K562 treated with DMSO at 1 percent for 12 hours (cell line): ENCODE results near the gene DMXL2. TPM values are rescaled to one million over a fixed set of nuclear protein-coding genes. Genes with fewer than 3 reads are reported as not detected.

ENCODE experiments used
- total RNA-seq: library from RNA; unstranded; fragments of 300-600 nt; gene quantifications from 2 replicates; pipeline ENCODE4 v1.2.3, GENCODE V29; 2022; ENCODE audit not compliant: insufficient read depth

The DMXL2 gene
- total RNA-seq: 16.3 and 72.6 TPM in 2 replicates

DNA sequence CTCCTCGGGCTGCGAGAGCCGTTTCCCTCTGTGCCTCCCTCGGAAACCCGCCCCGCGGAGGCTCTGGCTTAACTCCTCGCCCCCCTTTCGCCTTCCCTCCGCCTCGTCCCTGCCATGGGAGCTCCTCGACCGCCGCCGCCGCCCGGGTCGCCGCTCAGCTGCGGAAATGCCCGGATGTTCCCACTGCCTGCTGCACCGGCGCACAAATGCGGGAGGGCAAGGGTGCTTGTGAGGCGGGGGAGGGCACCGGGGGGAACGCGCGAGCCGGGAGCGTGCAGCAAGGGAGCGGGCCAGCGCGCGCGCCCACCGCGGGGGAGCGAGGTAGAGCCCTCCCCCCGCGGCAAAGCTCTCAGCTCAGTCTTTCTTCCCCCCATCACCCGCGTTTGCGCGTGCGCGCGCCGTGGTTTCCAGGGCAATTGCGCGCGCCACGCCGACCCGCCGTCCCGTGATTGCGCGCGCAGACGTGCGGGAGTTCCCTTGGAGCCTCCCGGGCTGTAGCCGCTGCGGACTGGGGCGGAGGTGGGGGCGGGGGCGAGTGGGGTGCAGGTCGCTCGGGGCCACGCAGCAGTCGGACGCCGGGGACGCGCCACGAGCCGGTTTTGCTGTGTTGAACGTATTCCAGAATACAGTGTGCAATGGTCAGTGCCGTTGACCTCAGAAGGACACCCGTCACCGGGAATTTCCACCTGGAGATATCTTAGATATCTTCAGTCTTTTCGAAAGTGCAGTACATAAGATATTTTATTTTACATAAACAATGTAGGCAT lies at the start of gene DMXL2:
TSS of gene DMXL2 (minus strand) at position 168 of the 767 bp plus-strand sequence. CDS start 226 bp downstream, outside the sequence.

Other genes starting within 250 kb of the DMXL2 start
- 4.3 and 10.2 TPM in 2 replicates for gene SCG3, start 58.7 kb upstream of the DMXL2 start, total RNA-seq
- gene LYSMD2, start 114.9 kb upstream of the DMXL2 start, total RNA-seq: 7.2 and 10.2 TPM in 2 replicates
- 1.7 and 6.4 TPM in 2 replicates for gene TMOD2, start 128.8 kb upstream of the DMXL2 start, total RNA-seq
- 8.1 and 15.8 TPM in 2 replicates for gene TMOD3, start 206.9 kb upstream of the DMXL2 start, total RNA-seq